Measurements from ENCODE around the gene NANS.

DNA sequence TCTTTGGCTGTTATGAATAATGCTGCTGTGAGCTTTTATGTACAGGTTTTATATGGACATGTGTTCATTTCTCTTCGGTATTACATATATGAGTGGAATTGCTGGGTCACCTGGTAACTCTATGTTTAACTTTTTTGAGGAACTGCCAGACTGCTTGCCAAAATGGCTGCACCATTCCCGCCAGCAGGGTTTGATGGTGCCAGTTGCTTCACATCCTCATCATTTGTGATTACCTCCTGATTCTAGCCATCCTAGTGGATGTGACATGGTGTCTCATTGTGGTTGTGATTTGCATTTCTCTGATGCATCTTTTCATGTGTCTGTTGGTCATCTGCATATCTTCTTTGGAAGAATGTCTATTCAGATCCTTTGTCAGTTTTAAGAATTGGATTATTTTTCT, 10.7 kb downstream of the NANS start:
- no peak for TF ChIP-seq CTCF (IDR thresholded peaks at IDR 0.05 in 2 of 3, conservative IDR thresholded peaks at IDR 0.05 in 1 of 3; ENCODE audit: borderline replicate concordance in 1 of 3, insufficient read depth in 1 of 3, low read depth in 2 of 3, low read length in 2 of 3)
- no peak for TF ChIP-seq POLR2AphosphoS5 (IDR thresholded peaks at IDR 0.05; ENCODE audit: low read depth, low read length)
- no peak for TF ChIP-seq POLR2A (IDR thresholded peaks at IDR 0.05; ENCODE audit: borderline replicate concordance, extremely low read depth, insufficient read depth, insufficient read length)
- no peak for TF ChIP-seq RAD21 (IDR thresholded peaks at IDR 0.05; ENCODE audit: low read depth)
- TF ChIP-seq CBX3 (IDR thresholded peaks at IDR 0.05; ENCODE audit: low read depth) = no peak
- no peak for TF ChIP-seq SIN3A (IDR thresholded peaks at IDR 0.05; ENCODE audit: low read depth)
- TF ChIP-seq MAX (IDR thresholded peaks at IDR 0.05) = no peak
- TF ChIP-seq SRF (IDR thresholded peaks at IDR 0.05; ENCODE audit: low read depth) = no peak
- TF ChIP-seq YY1 (IDR thresholded peaks at IDR 0.05; ENCODE audit: extremely low read depth, insufficient replicate concordance, low read depth, low read length) = no peak
- no peak for TF ChIP-seq JUND (IDR thresholded peaks at IDR 0.05)
- no peak for TF ChIP-seq CEBPB (IDR thresholded peaks at IDR 0.05; ENCODE audit: low read depth)

Measured in HCT116 (cell line).